ENCODE data around the gene IFT43.
A peak's percentile ranks its signal among the peaks of the same experiment; 100 is the strongest.

The IFT43 gene

GRCh38 chr14:76023757-76024156 lies 38.2 kb downstream of the IFT43 start:
- no peaks in the 10 kb centered on the region for H3K4me1 Mint-ChIP-seq
- no peak overlapping the region for H3K27ac Mint-ChIP-seq
- H3K4me3 Mint-ChIP-seq: no peak overlapping the region
- no peaks in the 10 kb centered on the region for H3K27me3 Mint-ChIP-seq
- ATAC-seq: no peak
- peaks cover 16 to 20% of the 10 kb centered on the region in 2 donors for H3K9me3 Mint-ChIP-seq
- DNase-seq: no peak

GRCh38 chr14:76024211-76024907 lies 38.8 kb downstream of the IFT43 start:
- Mint-ChIP-seq H3K4me1 (no peaks in the 10 kb centered on the region), H3K9me3 (peaks cover 10 to 14% of the 10 kb centered on the region in 2 donors), H3K27me3 (no peaks in the 10 kb centered on the region), H3K4me3 (no peak overlapping the region), H3K27ac (no peak overlapping the region)
- no peak for ATAC-seq
- no peak for DNase-seq

DNA sequence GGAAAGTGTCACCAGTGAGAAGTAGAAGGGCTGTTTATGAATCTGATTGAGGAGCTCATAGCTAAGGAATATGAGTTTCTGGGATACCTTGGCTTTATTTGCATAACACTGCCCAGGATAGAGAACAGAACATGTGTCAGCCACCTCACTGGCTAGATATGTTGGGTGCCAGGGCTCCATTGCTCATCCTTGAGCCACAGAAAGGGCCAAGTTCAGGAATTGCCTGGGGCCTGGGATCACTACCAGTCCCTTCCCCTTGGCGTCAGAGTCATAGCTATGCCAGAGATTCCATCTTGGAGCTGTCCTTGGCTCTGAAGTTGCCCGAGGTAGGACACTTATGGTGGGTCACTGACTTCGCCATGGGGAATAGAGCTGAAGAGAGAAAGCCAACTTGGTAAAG lies 49.0 kb downstream of the IFT43 start:
- H3K4me3 Mint-ChIP-seq: no peak overlapping the region
- ATAC-seq: no peak
- no peak overlapping the region for H3K27ac Mint-ChIP-seq
- H3K9me3 Mint-ChIP-seq: no peaks in the 10 kb centered on the region
- no peaks in the 10 kb centered on the region for H3K4me1 Mint-ChIP-seq
- DNase-seq: no peak
- H3K27me3 Mint-ChIP-seq: no peaks in the 10 kb centered on the region

DNA sequence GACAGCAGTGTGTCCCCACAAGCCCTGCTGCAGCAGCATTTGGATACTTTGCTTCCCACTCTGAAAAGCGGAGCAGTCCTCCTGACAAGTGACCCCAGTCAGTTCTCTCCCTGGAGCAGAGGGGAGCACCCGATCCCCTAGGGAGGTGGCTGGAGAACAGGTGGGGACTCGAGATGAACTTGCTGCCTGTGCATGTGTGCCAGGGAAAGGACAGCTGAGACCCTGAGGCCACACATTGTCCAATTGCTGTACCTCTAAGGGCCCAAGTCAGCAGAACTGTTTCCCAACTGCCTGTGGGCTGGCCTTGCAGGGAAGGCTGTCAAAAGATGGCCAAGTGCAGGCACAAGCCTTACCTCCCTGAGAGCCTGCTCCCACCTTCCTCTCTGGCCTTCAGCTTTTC lies 55.1 kb downstream of the IFT43 start:
- Mint-ChIP-seq H3K4me1 (peaks cover under 1% of the 10 kb centered on the region), H3K27me3 (no peaks in the 10 kb centered on the region), H3K4me3 (no peak overlapping the region), H3K27ac (no peak overlapping the region), H3K9me3 (no peaks in the 10 kb centered on the region)
- no peak for ATAC-seq
- DNase-seq: no peak

GRCh38 chr14:76045773-76046172 lies 60.2 kb downstream of the IFT43 start:
- ATAC-seq: no peak
- H3K9me3 Mint-ChIP-seq: no peaks in the 10 kb centered on the region
- no peak for DNase-seq
- no peaks in the 10 kb centered on the region for H3K27me3 Mint-ChIP-seq
- peaks cover 6% of the 10 kb centered on the region for H3K4me1 Mint-ChIP-seq
- no peak overlapping the region for H3K4me3 Mint-ChIP-seq
- H3K27ac Mint-ChIP-seq: peak overlapping the region in 1 of 2 donors; percentile 1

GRCh38 chr14:76050250-76050649 lies 64.7 kb downstream of the IFT43 start:
- ATAC-seq (no peak), DNase-seq (no peak)
- Mint-ChIP-seq H3K27me3 (no peaks in the 10 kb centered on the region), H3K27ac (no peak overlapping the region), H3K4me3 (no peak overlapping the region), H3K4me1 (peaks cover 6% of the 10 kb centered on the region), H3K9me3 (no peaks in the 10 kb centered on the region)

DNA sequence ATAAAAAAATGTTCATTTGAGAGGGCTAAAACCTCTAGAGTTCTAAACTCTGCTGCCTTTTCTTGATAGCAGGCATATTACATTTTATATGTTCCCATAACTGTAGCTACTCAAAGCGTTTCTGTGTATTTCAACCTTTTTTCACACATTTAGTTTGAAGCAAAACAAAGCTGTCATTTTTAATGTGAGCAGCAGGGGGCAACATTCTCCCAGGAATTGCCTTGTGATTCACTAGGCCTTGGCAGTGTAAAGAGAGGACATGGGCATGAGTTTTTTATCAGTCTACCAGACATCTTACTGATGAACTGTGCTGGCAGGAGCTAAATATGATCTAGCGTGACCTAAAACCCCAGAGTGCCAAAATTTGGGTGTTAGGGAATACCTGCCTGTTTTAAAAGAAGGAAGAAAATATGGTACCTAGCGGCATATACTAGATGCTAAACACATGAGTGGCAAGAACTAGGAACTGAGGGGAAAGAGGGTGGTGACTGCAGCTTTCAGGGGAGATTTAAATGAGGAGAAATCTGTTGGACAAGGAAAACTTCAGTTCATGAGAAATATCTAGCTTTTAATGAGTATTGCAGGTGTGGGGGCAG lies 65.3 kb downstream of the IFT43 start:
- no peaks in the 10 kb centered on the region for H3K27me3 Mint-ChIP-seq
- H3K4me1 Mint-ChIP-seq: peaks cover 3% of the 10 kb centered on the region
- no peak overlapping the region for H3K4me3 Mint-ChIP-seq
- no peaks in the 10 kb centered on the region for H3K9me3 Mint-ChIP-seq
- ATAC-seq (peak; percentile 60), DNase-seq (peak; percentile 44 to 60)
- H3K27ac Mint-ChIP-seq: no peak overlapping the region

- no peaks in the 10 kb centered on the region for H3K4me1 Mint-ChIP-seq
- no peak for ATAC-seq
Measured at GRCh38 chr14:76051717-76052465, 66.3 kb downstream of the IFT43 start.

DNA sequence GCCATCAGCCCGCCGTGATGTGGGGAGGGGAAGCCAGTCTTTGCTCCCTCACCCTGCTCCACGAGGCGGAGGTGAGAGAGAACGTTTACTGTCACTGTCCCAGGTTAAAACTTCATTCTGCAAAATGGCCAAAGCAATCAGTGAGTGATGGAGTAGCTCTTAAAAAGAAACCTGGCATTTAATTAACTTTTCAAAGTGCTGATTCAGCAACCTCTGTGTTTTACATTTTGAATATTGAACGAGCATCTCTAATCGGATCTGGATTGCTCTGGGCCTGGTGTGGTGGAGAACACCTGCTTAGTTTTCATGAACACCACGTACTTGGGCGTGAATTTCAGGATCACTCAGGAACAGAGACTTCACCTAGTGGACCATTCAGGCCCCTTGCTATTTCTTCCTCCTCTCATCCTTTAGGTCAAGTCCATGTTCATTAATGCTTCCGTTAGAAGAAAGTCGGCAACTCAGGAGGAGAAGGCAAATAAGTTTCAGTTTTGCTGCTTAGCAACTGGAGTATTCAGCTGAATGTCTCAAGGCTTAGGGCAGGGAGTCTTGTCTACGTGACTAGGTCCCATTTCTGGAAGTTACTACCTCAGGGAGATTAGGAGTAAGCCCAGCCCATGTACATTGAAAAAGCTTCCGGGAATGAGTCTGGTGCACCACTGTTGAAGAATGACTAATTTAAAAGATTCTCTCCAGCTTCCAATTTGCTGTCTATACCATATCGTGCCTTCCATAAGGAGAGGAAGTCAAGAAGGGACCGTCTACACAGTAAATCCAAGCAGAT lies 68.2 kb downstream of the IFT43 start:
- Mint-ChIP-seq H3K27ac (no peak overlapping the region), H3K4me3 (no peak overlapping the region), H3K9me3 (no peaks in the 10 kb centered on the region), H3K27me3 (no peaks in the 10 kb centered on the region), H3K4me1 (no peaks in the 10 kb centered on the region)
- ATAC-seq: no peak
- no peak for DNase-seq

More at GRCh38 chr14:76051717-76052465, 66.3 kb downstream of the IFT43 start:
- H3K27me3 Mint-ChIP-seq: no peaks in the 10 kb centered on the region
- DNase-seq: no peak
- H3K9me3 Mint-ChIP-seq: no peaks in the 10 kb centered on the region
- H3K27ac Mint-ChIP-seq: peak overlapping the region in 1 of 2 donors; percentile 28
- no peak overlapping the region for H3K4me3 Mint-ChIP-seq

DNA sequence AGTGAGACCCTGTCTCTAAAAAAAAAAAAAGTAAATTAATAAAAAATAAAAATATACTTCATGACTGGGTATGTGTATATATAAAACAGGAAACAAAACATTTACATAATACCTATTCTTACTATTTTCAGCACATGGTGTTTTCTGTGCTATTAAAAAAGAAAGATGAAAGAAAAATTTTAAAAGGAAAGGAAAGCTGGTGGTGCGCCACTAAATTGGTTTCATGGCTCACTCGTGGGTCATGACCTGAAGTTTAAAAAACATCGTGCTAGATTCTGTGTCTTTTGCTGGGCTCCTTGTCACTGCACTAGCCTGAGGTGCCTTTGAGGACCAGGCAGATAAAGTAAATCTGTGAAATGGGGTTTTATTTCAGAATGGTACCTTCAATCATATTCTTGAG lies 69.8 kb downstream of the IFT43 start:
- H3K9me3 Mint-ChIP-seq: no peaks in the 10 kb centered on the region

DNA sequence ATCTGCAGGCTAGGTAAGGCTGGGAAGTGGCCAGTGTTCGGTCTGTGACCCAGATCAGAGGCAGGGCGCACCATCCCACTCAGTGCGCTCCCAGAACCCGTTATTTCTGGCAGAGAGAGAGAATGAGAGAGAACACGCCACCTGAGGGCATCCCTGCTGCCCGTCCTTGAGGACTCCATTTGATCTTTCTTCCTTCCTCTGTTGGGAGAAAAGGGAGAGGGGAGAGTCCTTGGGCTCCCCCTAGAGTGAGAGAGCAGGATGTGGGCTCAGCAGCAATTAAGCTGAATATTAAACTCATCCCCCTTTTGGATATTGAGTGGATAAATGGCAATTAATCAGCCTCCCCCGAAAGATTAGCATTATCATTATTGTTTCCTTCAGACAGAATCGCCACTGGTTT lies 70.6 kb downstream of the IFT43 start:
- no peaks in the 10 kb centered on the region for H3K9me3 Mint-ChIP-seq
- no peaks in the 10 kb centered on the region for H3K27me3 Mint-ChIP-seq
- no peak for ATAC-seq
- H3K27ac Mint-ChIP-seq: no peak overlapping the region
- no peak overlapping the region for H3K4me3 Mint-ChIP-seq
- no peak for DNase-seq
- no peaks in the 10 kb centered on the region for H3K4me1 Mint-ChIP-seq

More for the DNA sequence above, 69.8 kb downstream of the IFT43 start:
- Mint-ChIP-seq H3K4me3 (no peak overlapping the region), H3K4me1 (no peaks in the 10 kb centered on the region), H3K27ac (no peak overlapping the region), H3K27me3 (no peaks in the 10 kb centered on the region)
- no peak for ATAC-seq
- DNase-seq: no peak

DNA sequence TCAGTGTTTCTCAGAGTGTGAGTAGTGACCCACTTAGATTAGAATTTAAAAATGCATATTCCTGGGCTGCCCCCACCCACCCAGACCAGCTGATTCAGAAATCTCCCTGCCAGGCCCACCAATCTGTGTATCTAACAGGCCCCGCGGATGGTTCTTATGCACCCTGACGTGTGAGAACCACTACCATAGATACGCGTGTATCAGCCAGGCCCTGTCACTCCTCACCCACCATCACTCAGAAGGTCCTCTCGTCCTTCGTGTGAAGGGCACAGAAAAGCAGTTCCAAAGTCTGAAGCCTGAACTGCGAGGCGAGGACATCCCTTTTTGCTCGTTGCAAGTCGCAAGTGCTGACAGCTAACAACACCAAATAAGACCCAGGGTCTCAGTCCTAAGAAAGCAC lies 72.4 kb downstream of the IFT43 start:
- Mint-ChIP-seq H3K4me1 (no peaks in the 10 kb centered on the region), H3K27ac (no peak overlapping the region), H3K4me3 (no peak overlapping the region), H3K9me3 (no peaks in the 10 kb centered on the region), H3K27me3 (no peaks in the 10 kb centered on the region)
- DNase-seq (no peak), ATAC-seq (no peak)

DNA sequence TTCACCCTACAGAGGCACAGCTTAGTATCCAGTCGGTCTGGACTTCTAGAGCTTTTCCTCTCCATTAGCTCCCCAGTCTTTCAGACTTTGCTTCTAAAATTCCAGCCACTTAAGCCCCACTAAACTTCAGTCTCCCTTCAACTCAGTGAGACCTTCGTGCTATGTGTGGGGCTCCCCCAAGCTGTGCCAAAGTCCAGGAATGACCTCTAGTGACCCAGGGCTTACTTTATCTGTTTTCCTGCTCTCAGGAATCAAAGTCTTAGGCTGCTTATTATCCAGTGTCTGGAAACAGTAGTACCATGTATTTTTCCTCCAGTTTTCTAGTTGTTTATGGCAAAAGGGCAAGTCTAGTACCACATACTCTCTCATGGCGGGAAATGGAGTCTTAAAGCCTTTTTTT lies 77.8 kb downstream of the IFT43 start:
- Mint-ChIP-seq H3K4me3 (no peak overlapping the region), H3K4me1 (no peaks in the 10 kb centered on the region), H3K27me3 (no peaks in the 10 kb centered on the region), H3K27ac (no peak overlapping the region), H3K9me3 (peaks cover 0 to 15% of the 10 kb centered on the region in 2 donors)
- ATAC-seq (no peak), DNase-seq (no peak)

DNA sequence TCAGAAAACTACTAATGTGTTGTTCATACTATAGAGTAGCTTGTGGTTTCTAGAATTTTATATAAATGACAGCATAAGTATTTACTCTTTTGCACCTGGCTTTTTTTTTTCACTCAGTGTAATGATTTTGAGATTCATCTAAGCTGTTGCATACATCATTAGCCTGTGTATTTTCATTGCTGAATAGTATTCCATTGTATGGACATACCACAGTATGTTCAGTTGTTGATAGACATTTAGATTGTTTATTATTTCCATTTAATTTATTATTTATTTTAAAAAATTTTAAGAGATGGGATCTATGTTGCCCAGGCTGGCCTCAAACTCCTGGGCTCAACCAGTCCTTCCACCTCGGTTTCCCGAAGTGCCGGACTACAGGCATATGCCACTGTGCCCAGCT lies 80.0 kb downstream of the IFT43 start:
- no peak for DNase-seq
- H3K9me3 Mint-ChIP-seq: peaks cover 0 to 15% of the 10 kb centered on the region in 2 donors
- H3K27ac Mint-ChIP-seq: no peak overlapping the region
- no peak for ATAC-seq
- H3K4me1 Mint-ChIP-seq: no peaks in the 10 kb centered on the region
- no peak overlapping the region for H3K4me3 Mint-ChIP-seq
- no peaks in the 10 kb centered on the region for H3K27me3 Mint-ChIP-seq

DNA sequence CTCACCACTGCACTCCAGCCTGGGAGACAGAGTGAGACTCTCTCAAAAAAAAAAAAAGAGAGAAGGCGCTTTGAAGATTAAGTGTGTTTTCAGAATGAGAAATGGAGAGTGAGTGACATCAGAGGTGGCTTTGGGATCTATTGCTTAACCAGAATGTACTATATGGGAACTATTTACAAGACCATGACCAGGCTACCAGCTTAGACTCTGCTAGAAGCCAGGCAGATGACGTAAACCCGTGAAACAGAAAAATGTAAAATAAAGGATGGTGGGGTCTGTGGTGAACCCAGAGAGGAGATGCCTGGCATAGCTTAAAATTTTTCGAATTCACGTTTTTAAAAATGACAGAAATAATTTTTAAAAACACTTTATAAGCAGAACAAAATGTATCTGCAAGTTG lies 82.0 kb downstream of the IFT43 start:
- DNase-seq (no peak), ATAC-seq (no peak)
- H3K27ac Mint-ChIP-seq: peak overlapping the region in 1 of 2 donors; percentile 29

More for the DNA sequence above, 82.0 kb downstream of the IFT43 start:
- Mint-ChIP-seq H3K4me1 (no peaks in the 10 kb centered on the region), H3K27me3 (no peaks in the 10 kb centered on the region), H3K9me3 (peaks cover 0 to 15% of the 10 kb centered on the region in 2 donors), H3K4me3 (no peak overlapping the region)
